Measurements from ENCODE around the gene SPAG17. TPM values are rescaled to one million over a fixed set of nuclear protein-coding genes. Genes with fewer than 3 reads are reported as not detected.

The SPAG17 gene
- total and polyA plus RNA-seq, 4 experiments from 2014 or later: not detected

- CTCF ChIA-PET (ENCODE audit: partially characterized antibody): no interaction called here
- Histone ChIP-seq H3K36me3 (ENCODE audit: insufficient read depth, low read length) (no peaks in the 10 kb centered on the region), H3K4me1 (ENCODE audit: insufficient read depth, low read length) (no peaks in the 10 kb centered on the region), H3K27me3 (ENCODE audit: insufficient read depth, low read length) (no peaks in the 10 kb centered on the region), H3K27ac (ENCODE audit: low read depth, low read length) (no peak overlapping the region), H3K4me3 (ENCODE audit: low read length in 2 of 2) (no peak overlapping the region), H3K9me3 (ENCODE audit: control insufficient read depth in 1 of 2, low read length in 2 of 2) (no peaks in the 10 kb centered on the region)
- intact Hi-C loops (cut with micrococcal nuclease): no loop called here
- POLR2A ChIA-PET (ENCODE audit: partially characterized antibody): no interaction called here
- H3K4me3 Mint-ChIP-seq: no peak overlapping the region
- peaks cover 4 to 5% of the 10 kb centered on the region in 2 donors for H3K27me3 Mint-ChIP-seq
- H3K36me3 Mint-ChIP-seq: no peaks in the 10 kb centered on the region
- H3K9me3 Mint-ChIP-seq: no peaks in the 10 kb centered on the region
- no peak for DNase-seq
- peaks cover 0 to 4% (median 0%) of the 10 kb centered on the region in 4 donors for H3K4me1 Mint-ChIP-seq
- no peak overlapping the region for H3K27ac Mint-ChIP-seq
These were observed 74.4 kb downstream of the SPAG17 start for GRCh38 chr1:118110580-118110979.

- Mint-ChIP-seq H3K27ac (no peak overlapping the region), H3K4me3 (no peak overlapping the region), H3K4me1 (no peaks in the 10 kb centered on the region), H3K36me3 (no peaks in the 10 kb centered on the region), H3K9me3 (peaks cover 0 to 4% (median 0%) of the 10 kb centered on the region in 8 donors), H3K27me3 (peaks cover 0 to 3% of the 10 kb centered on the region in 2 donors)
- Histone ChIP-seq H3K9me3 (ENCODE audit: control insufficient read depth in 1 of 2, low read length in 2 of 2) (no peaks in the 10 kb centered on the region), H3K27me3 (ENCODE audit: insufficient read depth, low read length) (no peaks in the 10 kb centered on the region), H3K36me3 (ENCODE audit: insufficient read depth, low read length) (no peaks in the 10 kb centered on the region), H3K27ac (ENCODE audit: low read depth, low read length) (no peak overlapping the region), H3K4me3 (ENCODE audit: low read length in 2 of 2) (no peak overlapping the region), H3K4me1 (ENCODE audit: insufficient read depth, low read length) (no peaks in the 10 kb centered on the region)
- no peak for DNase-seq
- ChIA-PET POLR2A (ENCODE audit: partially characterized antibody) (no interaction called here), CTCF (ENCODE audit: partially characterized antibody) (no interaction called here)
- intact Hi-C loops (cut with micrococcal nuclease): no loop called here
These were observed 80.1 kb downstream of the SPAG17 start for GRCh38 chr1:118104951-118105350.

- Histone ChIP-seq H3K27ac (ENCODE audit: low read depth, low read length) (no peak overlapping the region), H3K27me3 (ENCODE audit: insufficient read depth, low read length) (no peaks in the 10 kb centered on the region), H3K4me3 (ENCODE audit: low read length in 2 of 2) (no peak overlapping the region), H3K36me3 (ENCODE audit: insufficient read depth, low read length) (no peaks in the 10 kb centered on the region), H3K9me3 (ENCODE audit: control insufficient read depth in 1 of 2, low read length in 2 of 2) (no peaks in the 10 kb centered on the region), H3K4me1 (ENCODE audit: insufficient read depth, low read length) (no peaks in the 10 kb centered on the region)
- Mint-ChIP-seq H3K27me3 (peaks cover 2 to 3% of the 10 kb centered on the region in 2 donors), H3K9me3 (peaks cover 0 to 4% (median 0%) of the 10 kb centered on the region in 8 donors), H3K27ac (no peak overlapping the region), H3K36me3 (no peaks in the 10 kb centered on the region), H3K4me3 (no peak overlapping the region), H3K4me1 (no peaks in the 10 kb centered on the region)
- no peak for DNase-seq
- ChIA-PET POLR2A (ENCODE audit: partially characterized antibody) (no interaction called here), CTCF (ENCODE audit: partially characterized antibody) (no interaction called here)
- intact Hi-C loops (cut with micrococcal nuclease): no loop called here
These were observed 82.6 kb downstream of the SPAG17 start for GRCh38 chr1:118102445-118102844.

GRCh38 chr1:118101999-118102398 is 83.0 kb downstream of the SPAG17 start:
- ChIA-PET CTCF (ENCODE audit: partially characterized antibody) (no interaction called here), POLR2A (ENCODE audit: partially characterized antibody) (no interaction called here)
- Histone ChIP-seq H3K27me3 (ENCODE audit: insufficient read depth, low read length) (no peaks in the 10 kb centered on the region), H3K27ac (ENCODE audit: low read depth, low read length) (no peak overlapping the region), H3K4me3 (ENCODE audit: low read length in 2 of 2) (no peak overlapping the region), H3K4me1 (ENCODE audit: insufficient read depth, low read length) (no peaks in the 10 kb centered on the region), H3K36me3 (ENCODE audit: insufficient read depth, low read length) (no peaks in the 10 kb centered on the region), H3K9me3 (ENCODE audit: control insufficient read depth in 1 of 2, low read length in 2 of 2) (no peaks in the 10 kb centered on the region)
- H3K4me3 Mint-ChIP-seq: no peak overlapping the region
- H3K36me3 Mint-ChIP-seq: no peaks in the 10 kb centered on the region
- H3K27me3 Mint-ChIP-seq: peaks cover under 1 to 3% of the 10 kb centered on the region in 2 donors
- H3K27ac Mint-ChIP-seq: no peak overlapping the region
- H3K4me1 Mint-ChIP-seq: no peaks in the 10 kb centered on the region
- intact Hi-C loops (cut with micrococcal nuclease): no loop called here
- H3K9me3 Mint-ChIP-seq: peaks cover 0 to 4% (median 0%) of the 10 kb centered on the region in 8 donors
- no peak for DNase-seq

- H3K36me3 Mint-ChIP-seq: no peaks in the 10 kb centered on the region
- no peak overlapping the region for H3K4me3 Mint-ChIP-seq
- intact Hi-C loops (cut with micrococcal nuclease): no loop called here
- no peaks in the 10 kb centered on the region for H3K36me3 ChIP-seq (ENCODE audit: insufficient read depth, low read length)
- H3K27me3 Mint-ChIP-seq: peaks cover 0 to 3% of the 10 kb centered on the region in 2 donors
- no peaks in the 10 kb centered on the region for H3K4me1 Mint-ChIP-seq
- ChIA-PET POLR2A (ENCODE audit: partially characterized antibody) (no interaction called here), CTCF (ENCODE audit: partially characterized antibody) (no interaction called here)
- peaks cover 0 to 4% (median 0%) of the 10 kb centered on the region in 8 donors for H3K9me3 Mint-ChIP-seq
- H3K27me3 ChIP-seq (ENCODE audit: insufficient read depth, low read length): no peaks in the 10 kb centered on the region
- H3K4me1 ChIP-seq (ENCODE audit: insufficient read depth, low read length): no peaks in the 10 kb centered on the region
- no peak overlapping the region for H3K4me3 ChIP-seq (ENCODE audit: low read length in 2 of 2)
- H3K27ac ChIP-seq (ENCODE audit: low read depth, low read length): no peak overlapping the region
- no peaks in the 10 kb centered on the region for H3K9me3 ChIP-seq (ENCODE audit: control insufficient read depth in 1 of 2, low read length in 2 of 2)
- no peak for DNase-seq
- H3K27ac Mint-ChIP-seq: no peak overlapping the region
These were observed 83.5 kb downstream of the SPAG17 start for GRCh38 chr1:118101515-118101844.

GRCh38 chr1:118100686-118101514 is 84.1 kb downstream of the SPAG17 start:
- POLR2A ChIA-PET (ENCODE audit: partially characterized antibody): no interaction called here
- no peak overlapping the region for H3K27ac ChIP-seq (ENCODE audit: low read depth, low read length)
- peaks cover 0 to 4% (median 0%) of the 10 kb centered on the region in 8 donors for H3K9me3 Mint-ChIP-seq
- CTCF ChIA-PET (ENCODE audit: partially characterized antibody): no interaction called here
- H3K4me3 ChIP-seq (ENCODE audit: low read length in 2 of 2): no peak overlapping the region
- no peak overlapping the region for H3K4me3 Mint-ChIP-seq
- no peaks in the 10 kb centered on the region for H3K36me3 ChIP-seq (ENCODE audit: insufficient read depth, low read length)
- H3K27me3 Mint-ChIP-seq: peaks cover 0 to 3% of the 10 kb centered on the region in 2 donors
- intact Hi-C loops (cut with micrococcal nuclease): no loop called here
- DNase-seq: no peak
- H3K27me3 ChIP-seq (ENCODE audit: insufficient read depth, low read length): no peaks in the 10 kb centered on the region
- H3K4me1 ChIP-seq (ENCODE audit: insufficient read depth, low read length): no peaks in the 10 kb centered on the region
- H3K27ac Mint-ChIP-seq: no peak overlapping the region
- H3K36me3 Mint-ChIP-seq: no peaks in the 10 kb centered on the region
- H3K9me3 ChIP-seq (ENCODE audit: control insufficient read depth in 1 of 2, low read length in 2 of 2): no peaks in the 10 kb centered on the region
- H3K4me1 Mint-ChIP-seq: no peaks in the 10 kb centered on the region

- intact Hi-C loops (cut with micrococcal nuclease): no loop called here
- H3K27ac ChIP-seq (ENCODE audit: low read depth, low read length): no peak overlapping the region
- no peak overlapping the region for H3K4me3 ChIP-seq (ENCODE audit: low read length in 2 of 2)
- no peak overlapping the region for H3K27ac Mint-ChIP-seq
- H3K27me3 ChIP-seq (ENCODE audit: insufficient read depth, low read length): no peaks in the 10 kb centered on the region
- no peaks in the 10 kb centered on the region for H3K36me3 ChIP-seq (ENCODE audit: insufficient read depth, low read length)
- H3K27me3 Mint-ChIP-seq: peaks cover 0 to 3% of the 10 kb centered on the region in 2 donors
- ChIA-PET CTCF (ENCODE audit: partially characterized antibody) (no interaction called here), POLR2A (ENCODE audit: partially characterized antibody) (no interaction called here)
- H3K4me1 Mint-ChIP-seq: no peaks in the 10 kb centered on the region
- H3K9me3 ChIP-seq (ENCODE audit: control insufficient read depth in 1 of 2, low read length in 2 of 2): no peaks in the 10 kb centered on the region
- H3K4me1 ChIP-seq (ENCODE audit: insufficient read depth, low read length): no peaks in the 10 kb centered on the region
- H3K9me3 Mint-ChIP-seq: peaks cover 0 to 4% (median 0%) of the 10 kb centered on the region in 8 donors
- H3K36me3 Mint-ChIP-seq: no peaks in the 10 kb centered on the region
- no peak for DNase-seq
- H3K4me3 Mint-ChIP-seq: no peak overlapping the region
These were observed 85.3 kb downstream of the SPAG17 start for GRCh38 chr1:118099686-118100085.
